UCSD-AML1 (cell line): ENCODE measurements around the gene L3MBTL1.

Experiments used
- DNase-seq: peaks from one replicate; lab custom pipeline; 2025; ENCODE audit not compliant: unreplicated experiment; lab: John Stamatoyannopoulos, UW

The L3MBTL1 gene

DNA sequence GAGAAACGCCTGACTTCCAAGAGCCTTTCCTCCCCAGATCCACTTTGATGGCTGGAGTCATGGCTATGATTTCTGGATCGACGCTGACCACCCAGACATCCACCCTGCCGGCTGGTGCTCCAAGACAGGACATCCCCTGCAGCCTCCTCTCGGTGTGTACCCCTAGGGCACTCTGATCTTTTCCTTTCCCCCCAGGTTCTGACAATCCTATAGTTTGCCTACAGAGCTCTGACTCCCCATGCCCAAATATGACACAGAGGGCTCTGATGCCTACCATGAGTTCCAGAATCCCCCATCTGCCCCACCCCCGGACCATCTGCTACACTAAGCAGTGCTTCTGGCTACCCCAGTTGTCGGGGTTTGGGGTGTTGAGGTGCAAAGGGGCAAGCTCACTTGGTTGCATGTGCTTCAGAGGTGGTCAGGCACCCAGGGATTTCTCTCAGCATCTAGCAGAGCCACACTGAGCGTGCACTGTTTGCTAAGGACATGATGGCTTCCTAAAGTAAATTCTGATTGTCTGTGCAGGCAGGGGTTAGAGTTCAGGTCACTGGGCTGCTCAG is 27.4 kb downstream of the L3MBTL1 start:
- DNase-seq = no peak

DNA sequence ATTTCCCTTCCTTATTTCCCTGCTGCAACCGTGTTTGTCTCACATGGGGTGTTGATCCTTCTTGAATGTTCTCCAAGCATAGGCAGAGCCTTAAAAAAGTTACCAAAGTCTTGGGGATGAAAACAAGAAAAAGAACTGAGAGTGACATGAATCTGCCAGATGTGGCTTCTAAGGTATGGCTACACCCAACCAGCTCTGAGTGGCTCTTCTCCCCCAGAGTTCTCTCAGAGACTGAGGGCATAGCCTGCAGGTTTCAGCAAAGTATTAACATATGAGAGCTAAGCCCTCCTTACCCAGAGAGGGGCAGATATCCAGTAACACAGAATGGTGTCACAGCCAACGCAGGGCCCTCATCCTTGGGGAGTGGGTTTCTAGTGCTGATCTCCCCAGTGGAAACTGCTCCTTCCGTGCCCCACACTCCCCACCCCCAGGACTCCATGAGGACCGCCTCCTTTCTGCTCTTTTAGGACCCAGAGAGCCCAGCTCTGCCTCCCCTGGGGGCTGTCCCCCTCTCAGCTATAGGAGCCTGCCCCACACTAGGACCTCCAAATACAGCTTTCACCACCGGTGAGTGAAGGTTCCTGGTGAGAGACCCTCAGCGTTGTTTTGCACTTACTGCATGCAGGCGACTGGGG is 28.0 kb downstream of the L3MBTL1 start:
- no peak for DNase-seq

DNA sequence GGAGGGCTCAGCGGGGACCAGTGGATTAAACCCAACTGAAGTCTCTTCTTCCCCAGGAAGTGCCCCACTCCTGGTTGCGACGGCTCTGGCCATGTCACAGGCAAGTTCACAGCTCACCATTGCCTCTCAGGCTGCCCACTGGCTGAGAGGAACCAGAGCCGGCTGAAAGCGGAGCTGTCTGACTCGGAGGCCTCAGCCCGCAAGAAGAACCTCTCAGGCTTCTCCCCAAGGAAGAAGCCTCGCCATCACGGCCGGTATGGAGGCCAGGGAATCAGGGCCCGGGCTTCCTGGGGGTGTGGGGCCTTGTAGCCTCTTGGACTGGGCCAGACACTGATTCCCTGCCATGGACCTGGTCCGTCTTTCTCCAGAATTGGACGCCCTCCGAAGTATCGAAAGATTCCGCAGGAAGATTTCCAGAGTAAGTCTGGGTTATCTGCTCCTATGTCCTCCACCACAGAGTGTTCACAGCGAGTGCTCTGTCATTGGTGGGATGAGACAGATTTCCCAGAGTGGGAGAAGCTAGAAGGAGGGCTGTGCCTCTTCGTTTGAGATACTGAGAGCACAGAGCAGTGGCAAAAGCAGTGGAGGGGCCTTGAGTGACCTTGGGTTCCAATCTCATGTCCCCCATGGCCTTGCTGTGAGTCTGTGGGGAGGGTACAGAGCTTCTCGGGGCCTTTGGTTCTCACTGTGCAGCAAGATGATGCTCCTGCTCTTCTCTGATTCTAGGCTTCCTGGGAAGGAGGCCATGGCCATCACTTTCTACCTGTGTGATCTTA is 28.7 kb downstream of the L3MBTL1 start:
- no peak for DNase-seq

DNA sequence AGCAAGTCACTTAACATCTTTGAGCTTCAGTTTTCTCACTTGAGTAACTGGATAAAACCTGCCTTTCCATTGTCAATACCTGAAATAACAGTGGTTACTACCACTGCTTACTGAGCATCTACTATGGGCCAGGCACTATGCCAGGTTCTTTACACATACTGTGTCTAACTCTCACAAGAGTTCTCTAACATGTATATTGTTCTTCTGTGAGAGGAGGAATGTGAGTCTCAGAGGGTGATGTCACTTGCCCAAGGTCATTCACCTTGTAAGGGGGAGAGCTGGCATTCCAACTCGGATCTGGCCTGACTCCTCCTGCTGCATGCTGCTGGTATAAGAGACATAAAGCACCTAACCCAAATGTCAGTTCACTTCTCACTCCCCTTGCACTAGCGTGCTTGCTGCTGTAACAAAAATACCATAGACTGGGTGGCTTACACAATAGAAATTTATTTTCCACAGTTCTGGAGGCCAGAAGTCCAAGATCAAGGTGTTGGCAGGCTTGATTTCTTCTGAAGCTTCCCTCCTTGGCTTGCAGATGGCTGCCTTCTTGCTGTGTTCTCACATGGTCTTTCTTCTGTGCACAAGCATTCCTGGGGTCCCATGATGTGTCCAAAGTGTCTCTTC is 29.4 kb downstream of the L3MBTL1 start:
- DNase-seq = no peak

DNA sequence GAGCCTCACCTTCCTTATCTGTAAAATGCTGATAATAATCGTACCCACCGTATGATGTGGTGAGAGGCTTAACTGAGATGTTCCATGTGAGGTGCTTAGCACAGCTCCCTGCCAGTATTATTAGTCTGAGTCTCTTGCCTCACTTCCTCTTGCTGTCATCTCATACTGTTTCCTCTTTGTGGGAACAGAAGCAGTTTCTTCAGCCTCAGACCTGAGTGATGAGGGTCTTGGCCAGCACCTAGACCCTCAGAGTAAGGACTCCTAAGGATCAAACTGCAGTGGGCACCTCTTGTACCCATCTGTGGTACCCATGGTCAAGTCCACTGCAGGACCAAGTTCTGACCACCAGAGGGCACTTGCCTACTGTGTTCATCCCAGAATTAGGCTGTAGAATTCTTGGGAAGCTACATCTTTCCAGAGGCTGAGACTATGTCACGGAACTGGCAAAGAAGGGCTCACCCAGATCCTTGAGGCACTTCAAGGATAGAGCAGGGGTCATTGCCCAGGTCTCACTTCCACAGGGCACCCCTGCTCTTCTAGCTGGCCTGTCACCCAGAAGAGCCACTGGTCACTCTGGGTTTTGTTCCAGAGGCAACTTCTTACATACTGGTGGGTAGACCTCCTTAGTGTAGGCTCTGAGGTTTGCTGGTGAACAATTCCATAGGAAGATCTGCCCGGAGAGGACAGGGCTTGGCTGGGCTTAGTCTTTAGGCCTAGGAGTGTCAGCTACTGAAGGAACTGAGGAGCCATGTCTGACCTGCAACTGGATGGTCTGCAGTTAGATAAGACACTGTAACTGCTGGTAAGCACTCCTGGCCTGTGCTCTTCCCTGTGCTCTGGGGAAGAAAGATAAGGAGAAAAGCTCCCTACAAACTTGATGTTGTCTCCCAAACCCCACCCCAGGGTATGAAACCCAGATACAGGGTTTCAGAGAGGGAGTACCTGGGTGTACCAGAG is 30.7 kb downstream of the L3MBTL1 start:
- DNase-seq = peak; percentile 49

DNA sequence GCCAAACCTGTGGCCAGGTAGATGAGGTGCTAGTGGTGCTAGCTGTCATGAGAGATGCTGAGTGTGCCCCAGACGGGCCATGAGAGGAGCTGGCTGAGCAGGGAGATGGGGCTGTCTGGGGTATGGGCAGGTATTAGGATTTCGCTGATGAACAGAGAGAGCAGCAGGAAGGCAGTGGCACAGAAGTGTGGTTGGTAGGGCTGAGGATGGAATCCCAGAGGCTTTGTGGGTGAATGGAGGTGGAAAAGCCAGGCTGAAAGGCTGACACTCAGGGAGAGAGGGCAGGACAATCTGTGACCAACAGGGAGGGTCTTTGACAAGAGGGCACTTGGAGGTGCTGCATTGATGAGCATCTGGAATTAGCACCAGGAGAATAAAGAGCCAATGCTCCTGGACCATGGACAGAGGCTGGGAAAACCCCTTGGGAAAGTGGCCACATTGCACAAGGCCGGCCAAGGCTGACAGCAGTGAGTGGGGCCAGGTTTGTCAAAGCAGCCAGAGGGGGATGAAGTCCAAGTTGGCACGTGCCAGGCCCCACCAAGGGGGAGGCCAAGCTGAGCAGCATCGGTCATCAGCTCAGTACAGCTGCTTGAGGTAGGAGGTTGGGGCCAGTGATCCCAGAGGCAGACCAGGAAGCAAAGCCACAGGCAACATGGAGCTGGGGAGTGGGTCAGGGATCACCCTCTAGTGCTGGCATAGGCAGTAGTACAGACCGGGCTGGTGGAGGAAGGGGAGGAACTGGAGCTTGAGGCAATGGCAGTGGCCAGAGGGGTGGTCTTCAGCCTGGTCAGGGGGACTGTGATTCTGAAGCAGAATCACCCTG is 31.6 kb downstream of the L3MBTL1 start:
- DNase-seq = no peak

DNA sequence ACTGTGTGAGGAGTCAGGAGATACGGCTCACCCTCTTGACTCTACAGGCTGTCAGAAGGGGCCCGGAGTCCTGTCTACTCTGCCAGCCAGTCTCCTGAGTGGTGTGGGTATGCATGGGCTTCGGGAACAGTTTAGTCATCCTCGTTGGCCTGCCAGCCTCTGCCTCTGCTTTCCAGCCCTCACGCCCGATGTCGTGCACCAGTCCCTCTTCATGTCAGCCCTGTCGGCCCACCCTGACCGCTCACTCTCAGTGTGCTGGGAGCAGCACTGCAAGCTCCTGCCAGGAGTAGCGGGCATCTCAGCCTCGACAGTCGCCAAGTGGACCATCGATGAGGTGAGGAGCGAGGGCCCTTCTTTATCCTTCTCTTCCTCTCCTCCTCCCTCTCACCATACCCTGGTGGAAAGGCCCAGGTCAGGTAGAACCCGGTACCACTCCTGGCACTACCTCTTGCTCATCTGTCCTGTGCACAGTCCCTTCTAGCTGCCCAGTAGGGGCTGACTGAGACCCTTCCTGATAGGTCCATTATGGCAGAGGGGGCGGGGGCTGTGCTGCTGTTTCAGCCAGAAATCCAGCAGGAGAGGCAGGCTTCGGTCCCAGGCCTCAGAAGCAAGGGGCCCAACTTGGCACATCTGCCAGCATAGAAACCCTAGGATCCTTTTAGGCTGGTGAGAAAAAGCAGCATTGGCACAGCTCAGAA is 32.6 kb downstream of the L3MBTL1 start:
- DNase-seq = no peak

DNA sequence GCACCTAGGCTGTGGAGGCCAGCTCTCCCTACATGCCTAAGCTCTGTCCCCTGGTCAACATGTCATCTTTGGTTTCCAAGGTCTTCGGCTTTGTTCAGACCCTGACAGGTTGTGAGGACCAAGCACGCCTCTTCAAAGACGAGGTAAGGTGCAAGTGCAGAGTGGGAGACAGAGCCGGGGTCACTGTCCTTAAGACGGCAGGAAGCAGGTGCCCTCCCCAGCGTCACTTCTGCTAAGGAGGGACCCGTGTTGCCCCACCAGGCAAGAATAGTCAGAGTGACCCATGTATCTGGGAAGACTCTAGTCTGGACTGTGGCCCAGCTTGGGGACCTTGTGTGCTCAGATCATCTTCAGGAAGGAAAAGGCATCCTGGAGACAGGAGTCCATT is 33.2 kb downstream of the L3MBTL1 start:
- no peak for DNase-seq

DNA sequence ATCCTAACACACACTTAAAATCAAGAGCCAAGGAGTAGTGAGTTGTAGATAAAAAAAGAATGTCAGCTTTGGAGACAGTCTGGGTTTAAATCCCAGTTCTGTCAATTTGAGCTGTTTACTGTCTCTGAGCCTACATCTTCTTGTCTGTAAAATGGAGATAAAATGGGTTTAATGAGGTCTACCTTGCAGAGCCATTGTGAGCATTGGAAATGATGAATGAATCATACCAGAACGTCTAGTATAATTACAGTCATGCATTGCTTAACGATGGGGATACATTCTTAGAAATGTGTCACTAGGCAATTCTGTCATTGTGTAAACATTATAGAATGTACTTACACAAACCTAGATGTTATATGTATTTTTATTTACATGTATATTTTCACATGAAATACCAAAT is 33.7 kb downstream of the L3MBTL1 start:
- no peak for DNase-seq

DNA sequence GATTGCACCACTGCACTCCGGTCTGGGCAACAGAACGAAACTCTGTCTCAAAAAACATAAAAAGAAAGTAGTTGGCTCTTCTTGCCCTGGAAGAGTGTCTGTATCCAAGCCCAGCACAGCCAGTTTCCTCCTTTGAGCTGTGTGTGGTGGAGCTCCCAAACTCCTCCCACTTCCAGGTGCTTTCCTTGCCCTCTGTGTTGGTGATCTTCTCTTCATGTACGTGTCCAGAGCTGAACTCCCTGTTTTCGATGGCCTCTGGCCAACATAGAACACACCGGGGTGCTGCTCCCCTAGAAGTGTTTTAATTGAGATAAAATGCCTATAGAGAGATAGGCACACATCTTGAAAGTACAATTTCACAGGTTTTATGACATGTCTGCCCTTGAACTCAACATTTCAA is 34.7 kb downstream of the L3MBTL1 start:
- no peak for DNase-seq

DNA sequence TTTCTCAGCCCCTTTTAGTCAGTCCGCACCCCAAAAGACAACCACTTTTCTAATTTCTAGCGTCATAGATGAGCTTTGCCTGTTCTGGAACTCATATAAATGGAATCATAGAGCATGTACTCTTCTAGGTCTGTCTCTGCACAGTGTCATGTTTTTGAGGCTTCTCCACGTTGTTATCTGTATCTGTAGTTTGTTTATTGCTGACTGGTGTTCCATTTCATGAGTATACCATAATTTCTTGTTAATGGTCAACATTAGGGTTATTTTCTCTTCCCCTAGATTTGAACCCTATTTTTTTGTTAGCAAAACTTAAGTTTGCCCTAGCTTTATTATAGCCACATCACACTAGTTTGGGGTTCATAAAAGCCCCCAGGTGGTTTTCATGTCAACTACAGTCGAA is 35.2 kb downstream of the L3MBTL1 start:
- no peak for DNase-seq

DNA sequence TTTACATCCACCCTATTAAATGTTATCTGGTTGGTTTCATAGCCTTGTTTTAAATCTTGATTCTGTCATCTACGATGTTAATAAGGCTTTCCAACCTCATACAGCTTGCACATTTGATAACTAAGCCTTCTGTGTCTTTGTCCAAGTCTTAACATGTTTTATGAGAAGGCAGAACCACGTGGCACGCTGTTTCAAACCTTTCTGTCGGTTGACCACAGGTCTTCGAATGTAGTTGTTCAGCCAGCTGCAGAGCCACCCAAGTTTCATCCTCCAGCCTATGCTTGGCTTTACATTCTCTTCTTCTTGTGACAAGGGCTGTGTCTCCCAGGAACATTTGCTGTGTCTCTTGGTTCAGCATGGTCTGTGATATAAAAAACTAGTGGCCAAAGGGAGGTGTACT is 35.6 kb downstream of the L3MBTL1 start:
- DNase-seq = no peak

DNA sequence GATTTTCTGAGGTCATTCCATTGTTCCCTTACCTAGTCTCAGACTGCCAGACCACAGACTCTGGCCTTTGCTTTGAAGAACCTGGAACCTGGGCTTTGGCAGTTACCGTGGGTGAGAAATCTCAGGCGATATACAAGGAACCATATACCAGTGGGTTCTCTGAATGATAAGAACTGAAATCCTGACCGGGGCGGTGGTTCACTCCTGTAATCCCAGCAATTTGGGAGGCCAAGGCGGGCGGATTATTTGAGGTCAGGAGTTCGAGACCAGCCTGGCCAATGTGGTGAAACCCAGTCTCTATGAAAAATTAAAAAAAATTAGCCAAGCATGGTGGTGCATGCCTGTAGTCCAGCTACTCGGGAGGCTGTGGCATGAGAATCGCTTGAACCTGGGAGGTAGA is 37.0 kb downstream of the L3MBTL1 start:
- DNase-seq = no peak

DNA sequence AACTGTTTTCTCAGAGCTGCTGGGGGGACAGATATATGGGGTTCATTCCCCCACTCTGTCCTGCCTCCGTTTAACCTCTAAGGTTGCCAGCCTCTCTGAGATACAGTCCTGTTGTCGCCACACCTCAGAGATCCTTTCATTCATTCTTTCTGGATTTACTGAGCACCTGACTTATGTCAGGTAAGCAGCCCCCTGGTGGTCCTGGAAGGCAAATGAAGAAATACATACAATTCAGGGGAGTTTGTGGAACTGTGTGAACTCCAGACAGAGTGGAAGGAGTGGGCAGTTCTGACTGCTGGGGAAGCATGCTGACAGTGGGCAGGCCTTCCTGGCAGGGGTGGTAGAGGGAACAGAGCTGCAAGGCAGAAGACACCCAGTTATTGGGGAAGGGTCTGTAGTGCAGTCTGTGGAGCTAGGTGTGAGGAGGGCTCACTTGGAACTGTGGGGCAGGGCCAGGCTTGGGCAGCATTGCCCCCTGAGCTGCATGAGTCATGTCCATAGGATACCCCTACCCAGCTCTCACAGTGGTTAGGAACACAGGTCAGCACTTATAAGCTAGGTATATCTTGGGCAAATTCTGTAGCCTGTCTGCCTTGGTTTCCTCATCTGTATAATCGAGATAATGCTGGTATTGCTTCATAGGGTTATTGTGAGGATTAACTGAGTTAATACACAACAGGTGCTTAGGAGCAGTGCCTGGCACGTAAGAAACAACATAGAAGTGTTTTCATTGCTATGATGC is 38.5 kb downstream of the L3MBTL1 start:
- DNase-seq = no peak

DNA sequence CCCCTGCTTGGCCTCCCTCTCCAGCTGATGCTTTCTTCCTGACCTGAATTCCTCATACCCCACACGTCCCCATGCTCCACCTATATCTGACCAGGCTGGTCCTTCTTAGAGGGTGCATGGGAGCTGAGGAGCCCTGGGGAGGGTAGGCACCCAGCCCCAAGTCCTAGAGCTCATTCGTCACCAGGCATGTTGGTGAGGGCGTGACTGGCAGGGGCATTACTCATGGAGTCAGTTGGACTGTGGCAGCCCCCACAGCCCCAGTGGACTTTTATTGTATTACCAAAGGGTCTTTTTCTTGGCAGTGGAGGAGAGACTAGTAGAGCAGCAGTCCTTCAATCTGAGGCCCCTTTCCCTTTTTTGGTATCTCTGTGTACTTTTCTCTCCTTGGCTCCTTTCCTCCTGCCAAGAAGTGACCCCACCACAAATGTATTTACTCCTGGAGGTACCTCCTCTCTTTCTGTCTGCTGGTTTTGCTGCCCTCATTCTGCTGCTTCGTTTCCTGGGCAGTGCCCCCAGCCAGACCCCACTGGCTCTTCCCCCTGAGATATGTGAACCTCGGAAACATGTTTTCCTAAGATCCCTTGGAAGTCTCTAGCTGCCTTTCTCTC is 40.9 kb downstream of the L3MBTL1 start:
- DNase-seq = no peak

DNA sequence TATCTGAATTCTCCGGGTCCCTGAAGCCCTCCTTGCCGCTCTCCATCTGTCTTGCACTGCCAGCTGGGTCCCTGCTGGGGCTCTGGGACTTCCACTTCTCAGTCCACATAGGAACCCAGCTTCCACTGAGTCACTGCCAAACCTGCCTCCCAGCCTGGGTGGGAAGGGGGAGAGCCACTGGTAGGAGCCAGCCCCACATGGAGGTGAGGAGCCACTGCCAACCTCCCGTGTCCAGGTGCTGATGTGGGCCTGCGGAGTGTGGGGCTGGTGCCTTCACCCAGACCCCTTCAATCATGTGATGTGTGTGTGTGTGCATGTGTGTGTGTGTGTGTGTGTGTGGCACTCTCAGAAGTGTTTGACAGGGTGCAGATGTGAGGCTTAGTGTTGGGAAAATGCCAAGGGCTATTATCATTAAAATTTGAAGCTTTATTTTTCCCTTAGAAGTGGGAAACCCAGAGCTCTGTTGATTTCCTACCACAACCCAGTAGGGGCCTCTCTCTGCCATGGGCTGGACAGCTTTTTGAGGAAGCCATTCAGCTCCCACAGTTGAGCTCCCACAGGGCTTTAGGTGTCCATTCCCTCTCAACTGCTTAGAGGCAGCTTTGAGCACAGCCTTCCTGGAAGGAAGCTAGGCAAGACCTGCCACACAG is 42.0 kb downstream of the L3MBTL1 start:
- no peak for DNase-seq

DNA sequence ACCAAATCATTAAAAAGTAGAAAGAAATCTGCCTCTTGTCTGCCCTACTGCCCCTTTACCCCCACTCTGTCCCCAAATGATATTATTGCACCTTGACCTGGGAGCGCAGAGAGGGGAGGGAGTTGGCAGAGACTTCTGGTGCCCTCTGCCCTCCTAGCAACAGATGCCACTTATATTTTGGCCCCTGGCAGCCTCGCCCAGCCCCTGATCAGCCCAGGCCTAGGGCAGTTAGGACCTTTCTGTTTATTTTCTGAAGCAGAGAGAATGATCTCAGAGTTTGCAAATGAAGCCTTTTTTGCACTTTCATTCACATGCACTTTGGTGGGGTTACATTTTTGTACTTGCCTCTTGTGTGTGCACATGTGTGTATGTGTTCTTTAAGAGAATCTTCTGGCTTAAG is 43.0 kb downstream of the L3MBTL1 start:
- no peak for DNase-seq

DNA sequence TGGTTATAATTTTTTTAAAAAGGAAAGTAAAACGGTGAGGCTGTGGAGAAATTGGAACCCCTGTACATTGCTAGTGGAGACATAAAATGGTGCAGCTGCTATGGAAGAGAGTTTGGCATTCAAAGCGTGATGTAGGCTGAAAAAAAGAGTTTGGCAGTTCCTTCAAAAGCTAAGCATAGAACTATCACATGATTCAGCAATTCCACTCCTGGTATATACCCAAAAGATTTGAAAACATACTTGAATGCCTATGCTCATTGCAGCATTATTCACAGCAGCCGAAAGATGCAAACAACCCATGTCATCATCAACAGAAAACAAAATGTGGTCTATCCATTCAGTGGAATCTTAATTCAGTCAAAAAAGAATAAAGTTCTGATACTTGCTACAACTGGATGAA is 46.9 kb downstream of the L3MBTL1 start:
- no peak for DNase-seq
